Kidney epithelial cell (primary cell): ENCODE measurements around the gene MARK3. TPM values are rescaled to one million over a fixed set of nuclear protein-coding genes. Genes with fewer than 3 reads are reported as not detected.
"Not testable (repeated sequence)": the region's sequence is repeated elsewhere in the genome, so short reads cannot be mapped to it uniquely, and the experiment has no call there.

Source experiments
- DNase-seq: peaks from one replicate; pipeline ENCODE4 v3.0.0-alpha.2; 2010; ENCODE audit warnings: low read depth
- H3K27me3 ChIP-seq: 2 replicates; pipeline ENCODE4 v1.6.0; 2011; ENCODE audit warnings: low read length; ENCODE audit not compliant: control insufficient read depth, insufficient read depth
- H3K36me3 ChIP-seq: 2 replicates; pipeline ENCODE4 v1.5.1; 2011; ENCODE audit warnings: low read length; ENCODE audit not compliant: control insufficient read depth, insufficient read depth
- H3K4me3 ChIP-seq: 2 replicates; pipeline ENCODE4 v1.5.1; 2011; ENCODE audit warnings: low read depth, mild to moderate bottlenecking, control low read depth, low read length
- CTCF ChIP-seq: IDR thresholded peaks from 2 replicates; pipeline ENCODE4 v1.5.1; 2011; ENCODE audit warnings: mild to moderate bottlenecking, moderate library complexity, low read length, control low read depth, inconsistent platforms; ENCODE audit not compliant: insufficient read depth, poor library complexity, severe bottlenecking
- total RNA-seq: library from RNA; depleted of rRNA; stranded (reverse); fragments of >200 nt; gene quantifications from 2 replicates; pipeline ENCODE4 v1.2.3, GENCODE V29; 2015

The MARK3 gene
- total RNA-seq, 1 donor from 2014 or later: 74.1 TPM

- no peak for TF ChIP-seq CTCF
- Histone ChIP-seq H3K36me3 (peaks cover 1% of the 10 kb centered on the region), H3K4me3 (no peak overlapping the region), H3K27me3 (no peaks in the 10 kb centered on the region)
- DNase-seq: no peak
Observed at GRCh38 chr14:103348154-103348553, 37.1 kb upstream of the MARK3 start.

DNA sequence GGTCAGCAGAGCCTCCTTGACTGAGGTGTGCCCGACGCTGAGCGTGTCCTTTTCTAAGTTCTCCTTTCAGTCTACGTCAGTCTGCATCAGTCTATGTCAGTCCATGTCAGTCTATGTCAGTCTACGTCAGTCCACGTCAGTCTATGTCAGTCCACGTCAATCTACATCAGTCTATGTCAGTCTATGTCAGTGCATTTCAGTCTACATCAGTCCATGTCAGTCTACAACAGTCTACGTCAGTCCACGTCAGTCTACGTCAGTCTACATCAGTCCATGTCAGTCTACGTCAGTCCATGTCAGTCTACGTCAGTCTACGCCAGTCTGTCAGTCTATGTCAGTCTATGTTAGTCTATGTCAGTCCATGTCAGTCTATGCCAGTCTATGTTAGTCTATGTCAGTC, 35.2 kb upstream of the MARK3 start:
- TF ChIP-seq CTCF: no peak
- Histone ChIP-seq H3K36me3 (no peaks in the 10 kb centered on the region), H3K4me3 (no peak overlapping the region), H3K27me3 (no peaks in the 10 kb centered on the region)
- DNase-seq: no peak

GRCh38 chr14:103353362-103353761, 31.9 kb upstream of the MARK3 start:
- no peak for DNase-seq
- TF ChIP-seq CTCF: no peak
- Histone ChIP-seq H3K27me3 (no peaks in the 10 kb centered on the region), H3K36me3 (no peaks in the 10 kb centered on the region), H3K4me3 (no peak overlapping the region)

GRCh38 chr14:103354141-103354540, 31.1 kb upstream of the MARK3 start:
- DNase-seq: no peak
- Histone ChIP-seq H3K27me3 (no peaks in the 10 kb centered on the region), H3K4me3 (no peak overlapping the region), H3K36me3 (no peaks in the 10 kb centered on the region)
- no peak for TF ChIP-seq CTCF

DNA sequence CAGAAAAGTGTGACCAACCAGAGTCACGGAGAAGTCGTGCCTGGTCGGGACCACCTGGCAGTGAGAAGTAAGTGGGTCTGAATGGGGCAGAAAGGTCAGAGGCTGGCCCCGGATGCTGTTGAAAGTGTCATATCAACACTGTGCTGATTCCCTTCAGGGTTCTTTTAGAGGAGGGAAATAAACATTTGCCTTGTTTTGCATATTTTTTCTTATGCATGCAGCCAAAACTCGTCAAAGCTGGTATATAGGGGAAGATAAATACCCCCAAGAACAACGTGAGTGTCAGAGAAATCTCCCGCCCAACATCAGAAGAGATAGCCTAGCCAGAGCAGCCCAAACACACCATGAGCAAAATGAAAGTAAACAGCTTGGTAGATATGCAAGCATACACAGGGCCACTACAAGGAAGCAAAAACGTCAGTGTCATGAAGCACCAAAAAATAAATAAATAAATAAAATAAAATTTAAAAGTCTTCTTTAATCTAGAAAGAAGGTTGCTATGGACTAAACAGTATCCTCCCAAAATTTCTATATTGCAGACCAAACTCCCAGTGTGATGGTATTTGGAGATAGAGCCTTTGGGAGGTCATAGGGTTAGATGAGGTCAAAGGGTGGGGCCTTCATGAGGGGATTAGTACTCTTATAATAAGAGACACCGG, 29.1 kb upstream of the MARK3 start:
- Histone ChIP-seq H3K4me3 (no peak overlapping the region), H3K27me3 (no peaks in the 10 kb centered on the region), H3K36me3 (no peaks in the 10 kb centered on the region)
- TF ChIP-seq CTCF: no peak
- no peak for DNase-seq

DNA sequence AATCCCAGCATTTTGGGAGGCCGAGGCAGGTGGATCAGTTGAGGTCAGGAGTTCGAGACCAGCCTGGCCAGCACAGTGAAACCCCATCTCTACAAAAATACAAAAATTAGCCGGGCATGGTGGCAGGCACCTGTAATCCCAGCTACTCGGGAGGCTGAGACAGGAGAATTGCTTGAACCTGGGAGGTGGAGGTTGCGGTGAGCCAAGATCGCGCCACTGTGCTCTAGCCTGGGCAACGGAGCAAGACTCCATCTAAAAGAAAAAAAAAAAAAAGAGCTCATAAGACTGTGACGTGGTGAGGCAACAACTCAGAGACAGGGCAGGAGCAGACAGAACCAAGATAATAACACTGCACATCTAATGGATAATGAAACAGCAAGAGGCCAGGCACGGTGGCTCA, 27.7 kb upstream of the MARK3 start:
- not testable (repeated sequence) for DNase-seq, H3K36me3 ChIP-seq, H3K27me3 ChIP-seq, H3K4me3 ChIP-seq
